Neural progenitor cell (in vitro differentiated cells): Measurements from ENCODE around the gene NKX1-2.

Source experiments
- CTCF ChIP-seq: fragments of 200-600 bp; sonication (generic); IDR thresholded peaks from 2 replicates; pipeline ENCODE4 v1.5.1; 2017; ENCODE audit warnings: antibody characterized with exemption, mild to moderate bottlenecking
- EZH2phosphoT487 ChIP-seq: fragments of 200-600 bp; sonication (generic); IDR thresholded peaks from 2 replicates; pipeline ENCODE4 v1.6.1; 2017; ENCODE audit warnings: antibody characterized with exemption

GRCh38 chr10:124497196-124497881 is 47.5 kb upstream of the NKX1-2 start:
- TF ChIP-seq CTCF, result no peak
- TF ChIP-seq EZH2phosphoT487, result no peak
